T-helper 2 cell treated with Interferon-gamma antibody and Interleukin-4, amounts not matched to agents 100 ng/mL and 5 ng/mL, for 36 hours (primary cell): Measurements from ENCODE around the gene KCP. TPM values are rescaled to one million over a fixed set of nuclear protein-coding genes. Genes with fewer than 3 reads are reported as not detected.

Experiments
- intact Hi-C: fragments of 100-400 bp; cut with micrococcal nuclease; formaldehyde crosslinking; loops from one replicate; pipeline ENCODE4 v1.15.1; 2023
- total RNA-seq: library from RNA; stranded (reverse); gene quantifications from 2 replicates; pipeline ENCODE4 v1.2.3, GENCODE V29; 2022

KCP gene
- total RNA-seq, 1 donor from 2014 or later = 0.09 TPM

DNA sequence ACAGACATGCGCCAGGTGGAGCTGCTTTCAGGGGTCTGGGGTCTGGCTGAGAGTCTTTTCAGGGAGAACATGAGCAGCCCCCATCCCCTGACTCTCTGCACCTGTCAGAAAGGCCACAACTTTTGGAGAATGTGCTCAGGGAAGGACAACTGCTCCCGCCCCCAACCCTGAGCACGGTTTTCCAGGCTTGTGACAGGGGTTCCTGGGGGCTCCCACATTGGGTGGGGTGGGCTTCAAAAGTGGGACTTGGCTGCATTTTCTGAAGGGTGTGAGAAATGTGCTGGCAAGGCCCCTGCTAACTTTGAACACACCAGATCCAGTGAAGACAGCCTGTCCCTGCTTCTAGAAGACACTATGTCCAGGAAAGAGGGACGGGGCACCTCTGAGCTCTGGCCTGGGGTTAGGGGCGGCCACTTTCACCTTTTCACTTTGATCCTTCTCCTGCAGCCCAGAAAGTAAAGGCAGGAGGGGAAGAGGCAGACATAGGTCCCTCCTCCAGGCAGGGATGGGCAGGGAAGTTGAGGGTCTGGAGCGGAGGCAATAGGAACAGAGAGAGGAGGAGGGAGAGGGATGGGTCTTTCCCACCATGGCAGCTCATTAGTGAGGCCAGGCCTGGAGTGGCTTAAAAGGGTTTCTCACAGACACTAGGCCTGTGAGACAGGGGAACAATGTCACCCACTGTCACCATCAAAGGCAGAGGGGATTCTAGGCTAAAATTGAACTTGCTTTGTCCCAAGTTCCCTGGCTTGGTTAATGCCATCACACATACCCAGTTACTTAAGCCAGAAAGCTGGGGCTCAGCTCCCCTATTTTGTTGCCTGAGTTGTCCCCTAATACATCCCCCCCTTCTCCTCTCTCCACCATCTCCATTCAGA, 1.5 kb downstream of the KCP start:
- intact Hi-C loops = no loop called here

GRCh38 chr7:128906766-128907559, 3.5 kb downstream of the KCP start:
- intact Hi-C loops = no loop called here

DNA sequence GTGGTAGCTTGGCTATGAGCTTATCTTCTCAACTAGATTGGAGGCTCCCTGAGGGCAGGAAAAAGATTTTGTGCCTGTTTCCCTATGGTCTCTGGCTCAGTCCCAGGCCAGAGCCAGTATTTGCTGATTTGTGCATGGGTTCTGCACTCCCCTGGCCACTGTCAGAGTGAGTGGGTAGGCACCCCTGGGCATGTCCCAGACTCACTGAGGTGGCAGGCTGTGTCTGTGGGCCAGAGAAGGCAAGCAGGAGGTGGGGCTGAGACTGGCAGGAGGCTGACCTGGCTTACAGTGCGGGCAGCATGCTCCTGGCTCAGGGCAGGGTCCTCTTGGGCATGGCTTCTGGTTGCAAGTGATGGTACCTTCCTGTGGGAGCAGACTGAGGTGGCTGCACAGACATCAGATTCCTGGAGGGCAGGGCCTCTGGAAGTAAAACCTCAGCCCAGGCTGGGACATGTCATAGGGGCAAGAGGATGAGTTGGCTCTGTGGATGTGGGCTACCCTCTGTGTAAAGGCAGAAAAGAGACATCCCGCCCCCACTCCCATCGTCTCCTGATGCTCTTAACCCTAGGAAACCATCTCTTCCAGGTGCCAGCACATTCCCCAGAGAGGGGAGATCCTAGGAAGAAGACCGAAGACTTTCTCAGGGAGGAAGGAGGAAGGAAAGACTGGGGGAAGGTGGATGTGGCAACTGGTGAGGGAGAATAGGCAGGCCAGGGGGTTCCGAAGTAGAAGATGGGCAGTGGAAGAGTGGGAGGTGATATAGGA, 4.3 kb downstream of the KCP start:
- intact Hi-C loops = no loop called here

- intact Hi-C loops = loop anchor here (1.0 kb wide), 1 partner anchor 187 kb away; no protein-coding TSS in a partner anchor
These were observed 5.9 kb downstream of the KCP start for GRCh38 chr7:128904381-128905197.

DNA sequence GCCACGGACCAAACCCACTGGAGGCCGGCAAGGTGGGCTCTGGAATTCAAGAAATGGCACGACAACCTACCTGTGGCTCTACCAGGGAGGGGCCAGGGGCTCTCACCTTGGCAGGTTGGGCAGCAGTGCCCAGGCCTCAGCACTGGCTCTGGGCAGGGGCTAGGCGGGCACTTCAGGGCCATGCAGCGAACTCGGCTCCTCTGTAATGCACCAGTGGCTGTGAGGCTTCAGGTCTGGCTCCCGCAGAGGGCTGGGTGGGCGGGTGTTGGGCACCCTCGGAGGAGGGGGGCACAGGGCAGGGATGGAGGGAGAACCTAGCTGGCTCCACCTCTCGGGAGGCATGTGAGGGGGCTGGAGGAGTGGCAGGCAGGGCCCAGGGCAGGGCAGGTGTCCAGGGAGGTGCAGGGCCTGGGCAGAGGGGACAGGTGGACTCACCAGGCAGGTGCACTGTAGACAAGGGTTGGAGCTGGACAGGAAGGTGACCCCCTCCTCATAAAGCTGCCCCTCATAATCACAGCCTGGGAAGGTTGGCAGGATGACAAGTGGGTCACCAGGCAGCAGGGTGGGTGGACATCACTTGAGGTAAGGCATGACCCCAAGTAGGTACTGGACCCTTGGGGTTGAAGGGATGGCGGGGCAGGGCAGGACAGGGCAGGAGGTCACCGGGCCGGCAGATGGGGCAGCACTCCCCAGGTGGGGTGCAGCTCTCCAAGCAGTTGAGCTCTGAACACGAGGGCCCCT, 6.7 kb downstream of the KCP start:
- intact Hi-C loops = loop anchor here (1.0 kb wide), 1 partner anchor 188 kb away; no protein-coding TSS in a partner anchor

GRCh38 chr7:128902761-128903585, 7.5 kb downstream of the KCP start:
- intact Hi-C loops = no loop called here

DNA sequence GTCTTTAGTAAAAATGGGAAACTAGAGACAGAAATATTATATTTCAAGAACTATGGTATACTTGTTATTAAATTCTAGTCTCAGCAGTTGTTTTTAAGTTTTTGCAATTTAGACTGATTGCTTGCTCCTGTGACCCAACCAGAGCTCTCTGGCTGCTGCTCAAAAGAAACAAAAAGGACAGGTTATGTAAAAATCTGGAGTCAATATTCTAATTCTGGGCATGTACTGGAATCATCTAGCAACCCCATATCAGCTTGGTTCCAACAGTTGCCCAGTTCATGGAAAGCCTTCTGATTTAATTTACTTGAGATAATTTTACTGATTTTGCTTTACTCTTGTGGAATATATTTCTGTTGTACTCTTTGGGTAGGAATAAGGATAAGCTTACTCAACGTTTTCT, 10.3 kb downstream of the KCP start:
- intact Hi-C loops = no loop called here

DNA sequence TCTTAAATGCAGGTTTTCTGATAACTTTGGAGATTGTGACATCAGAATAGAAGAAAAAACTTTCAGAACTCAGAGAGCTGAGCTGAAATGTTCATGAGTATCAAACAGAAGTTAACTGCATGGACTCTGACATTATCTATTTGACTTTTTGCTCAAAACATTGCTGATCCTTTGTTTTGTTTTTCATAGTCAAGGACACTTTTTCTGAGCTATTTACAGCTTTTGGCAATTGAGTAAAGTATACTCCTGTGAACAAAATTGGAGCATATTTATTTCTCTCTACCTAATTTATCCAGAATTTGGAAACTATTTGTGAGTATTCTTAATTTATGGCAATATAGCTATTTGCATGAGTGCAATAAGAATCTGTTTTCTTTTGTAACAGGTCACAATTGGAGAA, 11.1 kb downstream of the KCP start:
- intact Hi-C loops = no loop called here

DNA sequence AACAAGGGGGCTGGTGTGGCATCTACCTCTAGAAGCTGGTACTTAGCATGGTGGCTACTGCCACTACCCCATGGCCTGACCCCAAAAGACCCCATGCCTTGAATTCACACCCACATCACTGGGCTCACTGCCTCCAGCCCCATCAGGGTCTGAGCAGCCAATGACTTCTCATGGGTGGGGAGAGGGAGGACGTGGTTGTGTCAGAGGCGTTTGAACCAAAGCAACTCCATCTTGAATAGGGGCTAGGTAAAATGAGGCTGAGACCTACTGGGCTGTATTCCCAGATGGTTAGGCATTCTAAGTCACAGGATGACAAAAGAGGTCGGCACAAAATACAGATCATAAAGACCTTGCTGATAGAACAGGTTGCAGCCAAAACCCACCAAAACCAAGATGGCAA, 15.2 kb downstream of the KCP start:
- intact Hi-C loops = no loop called here

GRCh38 chr7:128894101-128894440, 16.4 kb downstream of the KCP start:
- intact Hi-C loops = no loop called here

DNA sequence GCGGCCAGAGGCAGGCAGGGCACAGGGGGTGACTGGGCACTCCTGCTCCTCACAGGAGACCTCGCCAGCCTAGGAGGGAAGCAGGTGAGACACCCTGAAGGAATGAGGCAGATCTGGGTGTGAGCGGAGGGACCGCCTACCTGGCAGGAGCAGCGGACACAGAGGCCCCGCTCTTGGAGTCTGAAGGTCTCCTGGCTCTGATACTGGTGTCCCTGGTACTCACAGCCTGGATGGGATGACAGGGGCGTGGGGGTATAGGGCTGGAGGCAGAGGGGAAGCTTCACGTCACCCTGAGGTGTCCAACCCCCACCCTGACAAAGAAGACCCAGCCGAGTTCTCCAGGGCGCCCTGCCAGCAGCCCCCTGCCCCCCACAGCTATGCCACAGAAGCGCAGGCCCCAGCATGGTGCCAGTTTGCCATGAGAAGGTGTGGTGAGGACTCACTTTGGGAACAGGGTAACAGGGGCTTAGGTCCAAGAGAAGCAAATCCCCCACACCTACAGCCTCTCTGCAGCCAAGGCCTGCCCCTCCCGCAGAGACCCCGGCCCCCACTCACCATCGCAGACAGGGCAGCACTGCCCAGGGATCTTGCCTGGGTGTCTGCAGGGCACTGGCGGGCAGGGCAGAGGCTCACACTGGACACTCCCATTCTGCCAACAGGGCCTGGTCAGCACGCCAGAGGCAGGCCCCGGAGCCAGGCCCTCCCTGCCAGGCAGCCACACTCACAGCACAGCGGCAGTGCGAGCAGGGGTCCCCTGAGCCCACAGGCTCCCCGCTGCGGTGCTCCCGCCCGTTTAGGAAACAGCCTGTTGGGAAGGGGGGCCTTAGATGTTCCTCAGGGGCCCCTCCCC, 17.0 kb downstream of the KCP start:
- intact Hi-C loops = no loop called here

- intact Hi-C loops = no loop called here
These were observed 17.8 kb downstream of the KCP start for GRCh38 chr7:128892521-128893250.

DNA sequence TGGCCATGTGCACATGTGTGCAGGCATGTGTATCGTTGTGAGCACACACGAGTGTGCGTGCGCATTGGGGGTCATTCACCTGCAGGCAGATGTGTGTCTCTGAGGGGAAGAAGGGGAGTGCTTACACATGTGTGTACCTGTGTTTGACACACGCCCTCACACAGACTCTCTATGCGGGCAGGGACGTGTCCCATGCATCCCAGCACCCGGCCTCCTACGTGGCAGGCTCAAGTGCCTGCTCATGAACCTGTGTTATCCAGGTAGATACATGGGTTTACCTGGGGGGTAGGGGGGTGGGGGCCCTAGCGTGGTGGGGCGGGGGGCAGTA, 18.6 kb downstream of the KCP start:
- intact Hi-C loops = no loop called here

- intact Hi-C loops = no loop called here
These were observed 19.2 kb downstream of the KCP start for GRCh38 chr7:128891110-128891941.

- intact Hi-C loops = no loop called here
These were observed 20.0 kb downstream of the KCP start for GRCh38 chr7:128890306-128891109.

DNA sequence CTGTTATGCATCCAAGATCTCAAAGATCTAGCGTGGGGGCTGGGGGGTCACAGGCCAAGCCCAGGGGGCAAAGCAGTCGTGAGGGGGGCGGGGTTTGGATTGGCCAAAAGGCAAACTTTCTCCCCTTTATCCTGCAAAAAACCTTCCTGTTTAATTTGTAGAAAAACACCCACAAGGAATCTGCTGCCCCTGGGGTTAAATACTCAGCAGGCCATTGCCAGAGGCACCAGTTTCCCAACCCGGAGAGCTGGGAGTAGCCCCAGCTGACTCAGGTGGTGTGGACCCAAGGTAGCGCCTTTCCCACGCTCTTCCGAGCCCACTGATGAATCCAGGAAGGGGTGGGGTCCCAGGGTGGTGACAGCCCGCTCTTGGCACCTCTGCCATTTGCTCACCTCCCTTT, 21.4 kb downstream of the KCP start:
- intact Hi-C loops = no loop called here
